GM18520 (cell line): ENCODE data around the gene FHOD3.

Source experiments
- ATAC-seq: cut with Tn5 transposase; IDR thresholded peaks from one replicate; pipeline ENCODE4 v1.9.1; 2021; ENCODE audit not compliant: unreplicated experiment

FHOD3 gene

GRCh38 chr18:36378205-36378604 is 80.7 kb downstream of the FHOD3 start:
- ATAC-seq = no peak

DNA sequence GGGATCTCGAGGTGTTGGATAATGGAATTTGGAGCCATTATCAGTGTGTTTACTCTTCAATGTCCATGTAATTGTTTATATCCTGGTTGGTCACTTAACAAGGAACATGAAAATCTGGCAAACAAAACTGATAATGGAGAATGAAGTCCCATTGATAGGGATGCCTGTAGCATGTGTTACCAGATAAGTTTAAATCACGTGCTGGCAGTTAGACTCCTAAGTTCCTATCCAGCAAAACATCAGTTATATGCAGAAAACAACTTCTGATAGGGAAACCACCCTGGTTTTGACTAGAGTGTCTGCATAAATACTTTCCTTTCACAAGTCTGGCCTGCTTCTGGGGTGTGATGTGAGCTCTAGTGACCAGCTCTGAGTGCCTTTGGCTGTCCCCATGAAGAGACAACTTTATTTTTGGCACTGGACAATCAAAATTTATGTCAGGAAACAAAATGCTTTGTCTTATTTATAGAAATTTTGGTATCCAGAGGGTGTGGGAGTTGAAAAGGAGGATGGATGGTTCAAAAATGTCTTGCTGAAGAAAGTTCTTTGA is 82.0 kb downstream of the FHOD3 start:
- ATAC-seq = no peak

DNA sequence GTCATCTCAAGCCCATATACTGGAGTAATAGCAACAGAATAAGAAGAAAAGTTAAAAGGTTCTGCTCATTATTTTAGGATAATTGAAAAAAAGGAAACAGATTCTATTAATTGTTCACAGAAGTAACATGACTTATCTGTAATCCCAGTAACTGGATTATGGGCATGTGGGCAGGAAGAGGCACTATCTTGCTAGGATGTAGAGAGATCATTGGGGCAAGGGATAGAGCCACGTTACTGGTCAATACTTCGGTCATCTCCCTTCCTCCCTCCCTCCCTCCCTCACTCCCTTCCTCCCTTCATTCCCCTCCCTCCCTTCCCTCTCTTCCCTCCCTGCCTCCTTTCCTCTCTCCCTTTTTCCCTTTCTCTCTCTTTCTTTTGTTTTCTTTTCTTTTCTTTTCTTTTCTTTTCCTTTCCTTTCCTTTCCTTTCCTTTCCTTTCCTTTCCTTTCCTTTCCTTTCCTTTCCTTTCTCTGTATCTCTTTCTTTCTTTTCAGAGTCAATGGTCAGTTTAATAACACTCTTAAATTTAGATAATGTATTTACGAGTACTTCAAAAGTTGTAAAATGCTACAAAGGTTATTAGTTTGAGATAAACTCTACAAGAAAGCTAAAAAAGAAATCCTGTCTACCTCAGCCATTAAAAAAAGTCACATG is 82.8 kb downstream of the FHOD3 start:
- no peak for ATAC-seq

- ATAC-seq = no peak
Measured at GRCh38 chr18:36381075-36381474, 83.6 kb downstream of the FHOD3 start.

DNA sequence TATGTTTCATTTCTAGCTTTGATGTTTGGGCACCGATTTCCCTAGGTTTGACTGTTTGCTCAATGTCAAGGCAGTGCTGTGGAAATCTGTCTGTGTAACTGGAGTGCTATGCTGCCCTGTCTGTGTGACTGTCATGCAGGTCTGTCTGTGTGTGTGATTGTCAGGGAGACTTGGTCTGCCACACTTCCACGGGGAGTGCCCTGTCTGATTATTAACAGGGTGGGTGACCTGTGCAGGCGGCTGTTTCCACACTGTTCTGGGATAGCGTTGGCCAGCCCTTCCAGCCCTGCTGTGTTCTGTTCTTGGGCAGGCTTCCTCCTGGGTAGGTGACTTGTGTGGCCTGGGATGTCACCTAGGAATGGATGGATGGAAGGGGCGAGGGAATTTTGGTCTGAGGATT is 85.3 kb downstream of the FHOD3 start:
- ATAC-seq = no peak

DNA sequence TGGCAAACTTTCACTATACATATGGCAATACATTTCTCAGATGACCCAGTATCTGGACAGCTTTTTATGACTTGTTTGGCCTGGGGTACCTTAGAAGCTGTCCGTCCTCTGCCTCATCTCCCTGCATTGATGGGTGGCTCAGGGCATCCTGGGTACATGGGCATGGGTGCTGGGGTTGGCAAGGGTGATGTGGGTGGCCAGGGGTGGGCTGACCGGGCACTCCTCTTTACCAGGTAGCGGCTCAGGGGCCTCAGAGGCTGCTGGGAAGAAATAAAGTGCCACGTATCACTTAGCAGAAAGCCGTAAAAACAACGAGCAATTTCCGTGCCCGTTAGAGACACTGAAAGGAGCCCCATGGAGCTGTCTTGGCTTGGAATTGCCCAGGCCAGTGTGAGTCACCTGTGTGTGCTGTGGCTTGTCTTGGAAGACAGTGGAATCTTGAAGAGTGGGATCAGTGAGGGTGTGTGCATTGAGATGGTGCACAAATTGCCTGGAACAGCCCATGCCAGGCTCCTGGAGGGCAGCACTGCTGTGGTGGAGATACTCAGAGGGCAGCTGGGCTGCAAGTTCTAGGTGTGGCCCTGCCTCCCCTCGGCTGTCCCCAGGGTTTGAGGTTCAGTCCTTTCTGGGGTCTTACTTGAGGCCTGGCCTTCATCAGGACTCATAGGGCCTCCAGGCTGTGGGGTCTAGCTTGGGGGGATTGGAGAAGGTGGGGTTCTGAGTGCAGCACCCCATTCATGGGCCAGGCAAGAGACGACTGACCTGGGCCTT is 88.8 kb downstream of the FHOD3 start:
- ATAC-seq = no peak

DNA sequence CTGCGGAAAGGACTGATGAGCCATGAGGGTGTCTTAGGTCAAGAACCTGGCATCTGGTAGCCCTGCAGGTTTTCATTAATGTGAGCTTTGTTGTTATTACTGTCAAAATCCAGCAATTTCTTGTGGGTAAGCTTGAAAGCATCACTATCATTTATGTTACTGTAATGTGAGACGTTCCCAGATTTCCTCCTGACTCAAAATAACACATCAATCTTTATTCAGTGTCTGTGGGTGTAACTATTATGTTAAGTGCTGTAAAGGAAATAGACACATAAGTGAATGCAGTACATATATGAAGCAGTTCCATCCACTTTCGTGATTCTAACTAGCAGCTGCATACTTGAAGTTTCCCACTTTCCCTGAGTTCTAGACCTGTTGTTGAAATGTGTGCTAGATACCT is 89.8 kb downstream of the FHOD3 start:
- ATAC-seq = no peak

DNA sequence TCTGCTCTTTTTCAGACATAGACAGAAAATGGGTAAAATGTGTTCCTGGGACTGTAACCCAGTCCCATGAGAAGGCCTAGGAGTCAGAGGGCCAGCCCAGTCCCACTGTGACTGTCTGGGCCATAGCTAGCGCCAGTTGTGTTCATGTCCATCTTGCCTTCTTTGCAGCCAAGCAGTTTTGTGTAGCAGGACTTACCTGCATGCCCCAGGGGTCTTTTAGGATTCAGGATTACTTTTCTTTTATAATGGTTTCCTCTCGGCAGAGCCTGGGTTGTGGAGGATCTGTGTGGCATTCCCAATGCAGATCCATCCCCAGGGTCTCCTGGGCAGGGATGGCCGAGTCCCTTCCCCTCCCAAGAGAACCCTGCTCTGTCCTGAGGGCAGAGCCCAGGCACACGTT is 90.8 kb downstream of the FHOD3 start:
- no peak for ATAC-seq

- ATAC-seq = no peak
Measured at GRCh38 chr18:36389027-36389426, 91.5 kb downstream of the FHOD3 start.

GRCh38 chr18:36389811-36390581 is 92.5 kb downstream of the FHOD3 start:
- ATAC-seq = no peak

DNA sequence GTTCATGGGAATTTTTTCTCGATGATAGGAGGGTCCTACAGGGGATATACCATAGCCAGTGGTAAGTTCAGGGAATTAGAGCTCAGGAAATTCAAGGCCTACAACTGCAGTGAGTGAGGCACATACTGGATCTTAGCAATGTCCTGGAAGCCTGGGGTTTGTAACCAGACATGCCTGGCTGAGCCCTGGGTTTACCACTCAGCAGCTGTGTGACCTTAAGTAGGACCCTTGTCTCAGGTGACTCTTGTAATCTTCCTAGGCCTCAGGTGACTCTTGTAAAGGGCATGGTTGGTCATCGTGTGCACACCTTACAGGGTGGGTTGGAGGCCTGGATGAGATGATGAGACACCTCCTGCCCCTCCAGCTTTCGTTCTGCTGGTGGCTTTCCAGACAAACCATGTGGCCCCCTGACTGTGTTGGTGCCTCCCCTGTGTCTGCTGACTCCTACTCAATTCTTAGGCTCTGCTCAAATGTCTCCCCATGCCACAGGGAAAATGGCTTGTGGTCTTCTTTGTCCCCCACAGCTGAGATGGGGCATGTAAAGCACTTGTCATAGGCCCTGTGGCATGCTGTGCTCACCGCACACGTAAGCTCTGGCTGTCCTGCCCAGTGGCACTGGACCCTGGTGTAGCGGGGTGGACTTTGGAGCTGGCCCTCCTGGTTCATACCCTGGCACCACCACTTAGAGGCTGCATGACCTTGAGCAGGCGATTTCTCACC is 94.1 kb downstream of the FHOD3 start:
- ATAC-seq = no peak

DNA sequence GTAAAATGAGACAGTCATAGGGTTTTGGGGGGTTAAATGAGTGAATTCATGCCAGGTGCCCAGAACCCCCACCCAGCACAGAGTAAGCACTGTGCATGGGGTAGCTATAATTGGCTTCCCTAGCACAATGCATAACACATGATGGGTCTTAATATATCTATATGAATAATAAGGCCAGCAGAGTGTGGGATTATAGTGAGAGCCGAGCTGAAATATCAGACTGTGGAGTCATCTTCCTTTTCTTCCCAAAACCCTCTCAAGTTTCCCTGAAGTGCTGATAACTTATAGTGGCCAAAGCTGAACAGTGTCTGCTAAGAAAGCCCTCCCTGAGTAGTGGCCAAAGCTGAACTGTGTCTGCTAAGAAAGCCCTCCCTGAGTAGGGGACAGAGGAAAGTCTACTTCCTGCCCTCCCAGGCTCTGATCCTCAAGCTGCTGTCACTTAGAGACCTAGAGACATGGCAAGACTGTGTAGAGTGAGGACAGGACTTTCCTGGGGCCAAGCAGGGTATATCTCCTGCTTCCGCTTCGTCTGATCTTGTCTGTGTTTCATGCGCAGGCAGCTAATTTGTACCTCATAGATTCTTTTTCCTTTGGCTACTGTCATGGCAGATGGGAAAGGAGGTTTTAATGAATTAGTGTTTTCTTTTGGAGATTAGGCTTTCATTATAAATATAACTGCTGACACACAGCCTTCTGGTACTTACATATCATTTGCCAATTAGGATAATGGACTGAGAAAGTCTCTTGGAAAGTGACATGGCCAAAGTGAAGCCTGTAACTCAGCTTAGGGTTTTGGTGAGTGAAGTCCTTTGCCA is 94.9 kb downstream of the FHOD3 start:
- ATAC-seq = no peak

GRCh38 chr18:36392979-36393287 is 95.4 kb downstream of the FHOD3 start:
- ATAC-seq = no peak

- no peak for ATAC-seq
Measured at GRCh38 chr18:36394486-36394885, 97.0 kb downstream of the FHOD3 start.

- ATAC-seq = no peak
Measured at GRCh38 chr18:36396190-36396589, 98.7 kb downstream of the FHOD3 start.

GRCh38 chr18:36397033-36397432 is 99.5 kb downstream of the FHOD3 start:
- ATAC-seq = no peak

DNA sequence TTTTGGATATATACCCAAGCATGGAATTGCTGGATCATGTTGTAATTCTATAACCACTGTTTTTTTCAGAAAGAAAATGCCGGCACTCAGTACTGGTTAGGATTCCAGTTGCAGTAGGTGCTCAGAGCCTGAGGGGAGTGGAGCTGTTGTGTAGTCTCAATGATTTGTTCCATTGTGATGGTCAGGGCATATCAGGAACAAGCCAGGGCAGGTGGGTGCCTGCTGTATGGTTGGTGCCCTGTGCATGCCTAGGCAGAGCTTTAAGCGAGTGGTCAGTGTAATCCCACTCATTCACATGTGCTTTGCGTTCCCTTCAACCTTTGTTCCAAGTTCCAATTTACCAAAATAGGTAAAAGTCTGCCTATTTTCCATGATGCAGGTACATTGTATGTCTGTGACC is 100.9 kb downstream of the FHOD3 start:
- no peak for ATAC-seq

GRCh38 chr18:36399055-36399454 is 101.5 kb downstream of the FHOD3 start:
- ATAC-seq = no peak

GRCh38 chr18:36401462-36401861 is 103.9 kb downstream of the FHOD3 start:
- ATAC-seq = no peak

DNA sequence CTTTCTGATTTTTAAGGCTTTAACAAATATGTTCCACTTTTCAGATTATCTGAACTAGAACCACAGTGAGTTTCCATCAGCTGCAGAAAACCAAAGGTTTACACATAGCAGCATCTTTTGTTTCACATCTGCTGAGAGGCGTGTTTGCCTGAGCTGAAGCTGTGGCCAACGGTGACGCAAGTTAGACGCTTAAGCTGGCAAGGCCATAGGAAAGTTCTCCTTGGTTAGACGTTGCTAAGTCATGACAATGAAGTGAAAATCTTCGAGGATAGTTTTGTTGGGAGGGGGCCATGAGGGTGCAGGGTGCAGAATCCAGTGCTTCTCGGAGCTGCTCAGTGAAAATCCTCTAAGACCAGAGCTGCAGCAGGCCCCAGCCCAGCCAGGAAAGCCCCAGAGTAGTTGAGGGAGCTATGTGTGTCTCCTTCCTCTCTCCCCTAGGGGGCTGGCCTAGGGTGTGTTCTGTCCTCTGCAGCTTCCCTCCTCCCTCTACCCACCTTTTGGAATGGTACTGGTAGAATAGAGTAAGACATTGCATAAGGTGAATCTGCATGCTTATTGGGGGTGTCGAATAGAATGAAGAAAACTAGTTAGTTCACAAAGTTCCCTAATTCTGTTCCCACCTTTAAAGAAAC is 105.4 kb downstream of the FHOD3 start:
- ATAC-seq = no peak
